K562 treated with DMSO at 1 percent for 24 hours (cell line): Measurements from ENCODE around the gene PROP1. TPM values are rescaled to one million over a fixed set of nuclear protein-coding genes. Genes with fewer than 3 reads are reported as not detected.

Experiments
- total RNA-seq: library from RNA; unstranded; fragments of 300-600 nt; gene quantifications from 2 replicates; pipeline ENCODE4 v1.2.3, GENCODE V29; 2022; ENCODE audit warnings: low read depth; ENCODE audit not compliant: insufficient read depth

Gene PROP1
- not detected in 2 replicates for total RNA-seq

GRCh38 chr5:177995691-177996595 is at the start of gene PROP1:
TSS of gene PROP1 (minus strand) at chr5:177996242. CDS start at chr5:177995933, 309 bp downstream.

Other genes with a start within 250 kb of the PROP1 start
- not detected in 2 replicates for gene FAM153A, start 213.3 kb downstream of the PROP1 start, total RNA-seq
- gene N4BP3, start 117.3 kb upstream of the PROP1 start, total RNA-seq, result 6.8 and 6.9 TPM in 2 replicates
- gene RMND5B, start 134.8 kb upstream of the PROP1 start, total RNA-seq, result 57.5 and 60.4 TPM in 2 replicates
- gene NHP2, start 157.6 kb upstream of the PROP1 start, total RNA-seq, result 118 and 143 TPM in 2 replicates
- gene GMCL2, start 191.1 kb upstream of the PROP1 start, total RNA-seq, result not detected in 2 replicates
- gene HNRNPAB, start 208.3 kb upstream of the PROP1 start, total RNA-seq, result 187 and 198 TPM in 2 replicates
- 37.3 and 38.7 TPM in 2 replicates for gene PHYKPL, start 236.6 kb upstream of the PROP1 start, total RNA-seq